MM.1S (cell line): ENCODE results near the gene SALL2.

Experiments used
- DNase-seq: peaks from one replicate; pipeline ENCODE4 v3.0.0-alpha.2; 2015
- H2AFZ ChIP-seq: fragments of 300-600 bp; sonication (generic); 2 replicates; pipeline ENCODE4 v1.6.0; 2016; ENCODE audit warnings: antibody characterized with exemption, low read length
- H3F3A ChIP-seq: fragments of 300-600 bp; sonication (generic); 2 replicates; pipeline ENCODE4 v1.6.1; 2016; ENCODE audit warnings: mild to moderate bottlenecking, antibody characterized with exemption, low read length, moderate library complexity, mixed read lengths; ENCODE audit not compliant: insufficient read depth
- H3K27ac ChIP-seq: fragments of 300-600 bp; sonication (generic); 2 replicates; pipeline ENCODE4 v1.5.1; 2016; ENCODE audit warnings: mild to moderate bottlenecking, low read length
- H3K27me3 ChIP-seq: fragments of 300-600 bp; sonication (generic); replicated peaks from 2 replicates; pipeline ENCODE4 v1.6.0; 2016; ENCODE audit warnings: low read length; ENCODE audit not compliant: insufficient read depth
- H3K36me3 ChIP-seq: fragments of 300-600 bp; sonication (generic); replicated peaks from 2 replicates; pipeline ENCODE4 v1.6.1; 2016; ENCODE audit warnings: mild to moderate bottlenecking, low read length, mixed read lengths; ENCODE audit not compliant: insufficient read depth
- H3K4me1 ChIP-seq: fragments of 300-600 bp; sonication (generic); 2 replicates; pipeline ENCODE4 v1.6.1; 2016; ENCODE audit warnings: low read length, mixed read lengths
- H3K4me2 ChIP-seq: fragments of 300-600 bp; sonication (generic); 2 replicates; pipeline ENCODE4 v1.6.0; 2016; ENCODE audit warnings: low read depth, low read length
- H3K4me3 ChIP-seq: fragments of 300-600 bp; sonication (generic); 2 replicates; pipeline ENCODE4 v1.5.1; 2016; ENCODE audit warnings: low read length, mixed read lengths
- H3K79me2 ChIP-seq: fragments of 300-600 bp; sonication (generic); 2 replicates; pipeline ENCODE4 v1.6.1; 2016; ENCODE audit warnings: mixed run types, low read length, mixed read lengths
- H3K9ac ChIP-seq: fragments of 300-600 bp; sonication (generic); 2 replicates; pipeline ENCODE4 v1.6.1; 2016; ENCODE audit warnings: low read length, mixed read lengths
- H3K9me2 ChIP-seq: fragments of 300-600 bp; sonication (generic); replicated peaks from 2 replicates; pipeline ENCODE4 v1.6.1; 2016; ENCODE audit warnings: mild to moderate bottlenecking, low read length, mixed read lengths; ENCODE audit not compliant: insufficient read depth
- H3K9me3 ChIP-seq: fragments of 300-600 bp; sonication (generic); replicated peaks from 2 replicates; pipeline ENCODE4 v1.6.1; 2016; ENCODE audit warnings: mild to moderate bottlenecking, low read length, mixed read lengths; ENCODE audit not compliant: insufficient read depth
- H4K20me1 ChIP-seq: fragments of 300-600 bp; sonication (generic); 2 replicates; pipeline ENCODE4 v1.6.1; 2016; ENCODE audit warnings: mild to moderate bottlenecking, low read length, moderate library complexity, mixed read lengths; ENCODE audit not compliant: insufficient read depth
- EZH2 ChIP-seq: fragments of 300-600 bp; sonication (generic); optimal IDR thresholded peaks from 2 replicates; pipeline ENCODE3; 2017; ENCODE audit warnings: low read depth, mild to moderate bottlenecking, antibody characterized with exemption, low read length, mixed read lengths
- EZH2phosphoT487 ChIP-seq: fragments of 300-600 bp; sonication (generic); IDR thresholded peaks from 2 replicates; pipeline ENCODE4 v1.6.1; 2018; ENCODE audit warnings: antibody characterized with exemption, low read length
- TF ChIP-seq, protein P1 (sequence below): fragments of 300-600 bp; sonication (generic); IDR thresholded peaks from 2 replicates; pipeline ENCODE4 v1.5.1; 2016; ENCODE audit warnings: antibody characterized with exemption, low read length, mixed read lengths

SALL2 gene

GRCh38 chr14:21494902-21495762 is 31.0 kb downstream of the SALL2 start:
- Histone ChIP-seq H3K79me2 (no peaks in the 10 kb centered on the region), H3K27me3 (no peaks in the 10 kb centered on the region), H2AFZ (no peak overlapping the region), H3K4me3 (no peak overlapping the region), H3K9ac (no peak overlapping the region), H3K27ac (no peak overlapping the region), H3F3A (peaks cover 6% of the 10 kb centered on the region; the same call in 1 of the 2 replicates), H3K4me1 (no peaks in the 10 kb centered on the region), H3K36me3 (no peaks in the 10 kb centered on the region; the same call in 1 of the 2 replicates), H4K20me1 (no peaks in the 10 kb centered on the region), H3K4me2 (no peak overlapping the region), H3K9me3 (no peaks in the 10 kb centered on the region), H3K9me2 (no peaks in the 10 kb centered on the region)
- TF ChIP-seq EZH2 (no peak), EZH2phosphoT487 (no peak)
- TF ChIP-seq, protein P1, sequence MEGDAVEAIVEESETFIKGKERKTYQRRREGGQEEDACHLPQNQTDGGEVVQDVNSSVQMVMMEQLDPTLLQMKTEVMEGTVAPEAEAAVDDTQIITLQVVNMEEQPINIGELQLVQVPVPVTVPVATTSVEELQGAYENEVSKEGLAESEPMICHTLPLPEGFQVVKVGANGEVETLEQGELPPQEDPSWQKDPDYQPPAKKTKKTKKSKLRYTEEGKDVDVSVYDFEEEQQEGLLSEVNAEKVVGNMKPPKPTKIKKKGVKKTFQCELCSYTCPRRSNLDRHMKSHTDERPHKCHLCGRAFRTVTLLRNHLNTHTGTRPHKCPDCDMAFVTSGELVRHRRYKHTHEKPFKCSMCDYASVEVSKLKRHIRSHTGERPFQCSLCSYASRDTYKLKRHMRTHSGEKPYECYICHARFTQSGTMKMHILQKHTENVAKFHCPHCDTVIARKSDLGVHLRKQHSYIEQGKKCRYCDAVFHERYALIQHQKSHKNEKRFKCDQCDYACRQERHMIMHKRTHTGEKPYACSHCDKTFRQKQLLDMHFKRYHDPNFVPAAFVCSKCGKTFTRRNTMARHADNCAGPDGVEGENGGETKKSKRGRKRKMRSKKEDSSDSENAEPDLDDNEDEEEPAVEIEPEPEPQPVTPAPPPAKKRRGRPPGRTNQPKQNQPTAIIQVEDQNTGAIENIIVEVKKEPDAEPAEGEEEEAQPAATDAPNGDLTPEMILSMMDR = no peak
- DNase-seq = no peak

- Histone ChIP-seq H2AFZ (no peak overlapping the region), H3K27ac (no peak overlapping the region), H3K36me3 (no peaks in the 10 kb centered on the region)
Measured at GRCh38 chr14:21486640-21487087, 39.5 kb downstream of the SALL2 start.

DNA sequence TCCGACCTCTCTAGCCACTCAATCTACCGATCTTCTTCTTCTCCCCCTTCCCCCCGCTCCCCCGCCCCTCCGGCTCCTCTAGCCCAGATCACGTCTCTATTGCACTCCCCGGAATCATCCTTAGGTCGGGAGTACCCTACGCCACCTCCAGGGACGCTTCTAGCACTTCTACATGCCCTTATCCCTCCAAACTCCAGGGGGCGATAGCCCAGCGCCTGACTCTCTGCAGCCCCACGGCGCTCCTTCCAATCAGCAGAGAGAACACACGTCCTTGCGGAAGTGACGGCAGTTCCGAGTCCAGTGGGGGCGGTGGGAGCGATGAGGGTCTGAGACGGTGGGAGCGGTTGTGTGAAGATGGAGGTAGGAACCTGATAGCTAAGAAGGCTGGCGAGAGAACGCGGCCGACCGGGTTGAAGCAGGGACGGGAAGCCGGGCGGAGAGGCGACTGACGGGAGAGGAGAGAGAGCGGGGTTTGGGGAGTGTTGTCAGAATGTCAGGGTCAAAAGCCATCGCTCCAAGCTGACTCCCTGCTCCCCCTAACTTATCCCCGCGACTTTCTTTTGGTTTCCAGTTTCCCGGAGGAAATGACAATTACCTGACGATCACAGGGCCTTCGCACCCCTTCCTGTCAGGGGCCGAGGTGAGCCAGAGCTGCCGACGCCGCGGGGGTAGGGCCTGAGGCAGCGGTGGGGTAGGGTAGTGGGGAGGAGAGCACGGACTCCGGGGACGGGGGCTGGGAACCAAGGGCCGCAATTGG is 49.0 kb downstream of the SALL2 start, which contains the start of the genes RAB2B and TOX4:
Gene RAB2B, minus strand, starts transcription at position 35 of the 757 bp plus-strand sequence. CDS start 87 bp downstream, outside the sequence.
Gene TOX4, plus strand, starts transcription at position 271 of the 757 bp plus-strand sequence. Its CDS starts 84 bp downstream, at position 355.
- peak within 1 kb of the TSS; percentile 69 for H3K4me2 ChIP-seq
- no peaks in the 10 kb centered on the region for H3K9me2 ChIP-seq
- H4K20me1 ChIP-seq = no peaks in the 10 kb centered on the region
- H3K27me3 ChIP-seq = no peaks in the 10 kb centered on the region
- peak within 1 kb of the TSS; percentile 81 for H2AFZ ChIP-seq
- no peaks in the 10 kb centered on the region for H3K4me1 ChIP-seq
- no peaks in the 10 kb centered on the region for H3K36me3 ChIP-seq
- TF ChIP-seq, protein P1 = peak; percentile 73
- no peak for TF ChIP-seq EZH2phosphoT487
- peak within 1 kb of the TSS; percentile 69 for H3K9ac ChIP-seq
- no peaks in the 10 kb centered on the region for H3K9me3 ChIP-seq
- H3K79me2 ChIP-seq = peaks cover 22% of the 10 kb centered on the region
- H3F3A ChIP-seq = no peaks in the 10 kb centered on the region
- H3K27ac ChIP-seq = peak within 1 kb of the TSS; percentile 41; the same call in 1 of the 2 replicates
- peak; percentile 91 for DNase-seq
- peak within 1 kb of the TSS; percentile 91 for H3K4me3 ChIP-seq

More at GRCh38 chr14:21486640-21487087, 39.5 kb downstream of the SALL2 start:
- H3K9ac ChIP-seq = no peak overlapping the region
- H3K4me2 ChIP-seq = no peak overlapping the region
- no peak for DNase-seq
- H3K27me3 ChIP-seq = no peaks in the 10 kb centered on the region
- peaks cover 2% of the 10 kb centered on the region; the same call in 1 of the 2 replicates for H3K79me2 ChIP-seq
- TF ChIP-seq EZH2phosphoT487 (no peak), EZH2 (no peak)
- TF ChIP-seq, protein P1 = no peak
- no peaks in the 10 kb centered on the region for H3K9me2 ChIP-seq
- H4K20me1 ChIP-seq = no peaks in the 10 kb centered on the region
- no peak overlapping the region for H3K4me3 ChIP-seq
- H3K4me1 ChIP-seq = no peaks in the 10 kb centered on the region
- H3K9me3 ChIP-seq = no peaks in the 10 kb centered on the region
- no peaks in the 10 kb centered on the region for H3F3A ChIP-seq
